GM15510 (cell line): ENCODE data around the gene CLOCK.

Source experiments
- POLR2A ChIP-seq: IDR thresholded peaks from 3 replicates; pipeline ENCODE4 v1.6.1; 2011; ENCODE audit warnings: borderline replicate concordance; ENCODE audit not compliant: insufficient read length; ENCODE audit errors: extremely low read depth

CLOCK gene

DNA sequence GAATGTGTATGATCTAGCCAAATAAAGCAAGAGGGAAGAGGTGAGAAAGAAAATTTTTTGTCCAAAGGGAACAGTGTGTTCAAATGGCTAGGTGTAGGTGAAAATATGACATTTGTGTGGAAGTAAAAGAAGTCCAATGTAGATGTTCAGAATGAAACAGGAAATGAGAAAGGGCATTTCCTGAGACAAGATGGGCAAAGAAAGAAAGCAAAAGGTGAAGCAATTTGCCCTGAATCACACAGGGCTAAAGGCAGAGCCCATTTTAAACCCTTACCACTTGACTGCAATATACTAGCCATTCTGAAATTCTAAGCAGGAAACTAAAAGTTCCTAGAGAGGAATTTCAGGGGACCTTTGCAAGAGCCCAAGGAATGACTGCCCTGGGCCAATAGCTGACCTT, 36.0 kb downstream of the CLOCK start:
- TF ChIP-seq POLR2A = no peak

DNA sequence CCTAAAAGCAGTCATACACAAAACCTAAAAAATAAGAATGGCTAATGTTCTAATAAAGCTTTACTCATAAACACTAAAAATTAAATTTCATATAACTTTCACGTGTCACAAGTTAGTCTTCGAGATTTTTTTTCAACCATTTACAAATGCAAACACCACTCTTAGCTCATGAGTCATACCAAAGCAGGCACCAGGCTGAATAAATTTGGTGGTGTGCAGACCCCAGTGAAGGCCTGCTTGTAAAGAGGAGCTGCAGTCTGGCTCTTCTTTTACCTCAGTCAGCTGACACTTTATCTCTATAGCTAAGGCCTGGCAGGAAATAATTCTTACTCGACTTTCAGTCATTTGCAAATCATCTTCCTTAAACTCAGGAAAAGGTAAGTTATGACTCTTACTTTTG, 37.4 kb downstream of the CLOCK start:
- TF ChIP-seq POLR2A = no peak

- no peak for TF ChIP-seq POLR2A
Observed at GRCh38 chr4:55507612-55508011, 39.1 kb downstream of the CLOCK start.

DNA sequence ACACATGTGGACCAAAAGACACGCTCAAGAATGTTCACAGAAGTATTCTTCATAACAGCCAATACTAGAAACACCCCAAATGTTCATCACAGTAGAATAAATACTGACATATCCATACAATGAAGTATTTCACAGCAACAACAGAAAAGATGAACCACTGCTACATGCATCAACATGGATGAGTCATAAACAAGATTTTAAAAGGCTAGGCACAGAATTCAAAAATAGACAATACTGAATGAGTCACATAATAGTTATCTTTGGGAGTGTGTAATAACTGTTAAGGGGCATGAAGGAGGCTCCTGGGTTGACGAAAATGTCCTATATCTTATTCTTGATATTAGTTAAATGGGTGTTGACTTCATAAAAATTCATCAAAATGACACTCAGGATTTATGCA, 43.5 kb downstream of the CLOCK start:
- TF ChIP-seq POLR2A = no peak

DNA sequence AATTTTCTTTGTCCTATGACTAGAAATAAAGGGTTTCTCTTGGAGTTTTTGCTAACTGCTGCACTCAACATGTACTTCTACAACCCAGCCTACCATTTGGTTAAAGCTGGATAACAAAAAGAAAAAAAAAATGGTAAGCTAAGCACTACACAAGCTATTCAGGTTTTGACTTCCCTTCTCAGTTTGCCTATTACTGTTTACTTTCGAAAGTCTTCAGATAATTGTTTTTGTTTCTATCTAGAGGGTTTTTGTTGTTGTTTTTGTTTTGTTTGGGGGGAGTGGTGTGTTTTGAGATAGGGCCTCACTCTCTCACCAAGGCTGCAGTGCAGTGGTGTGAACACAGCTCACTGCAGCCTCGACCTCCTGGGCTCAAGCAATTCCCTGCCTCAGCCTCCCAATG, 46.6 kb downstream of the CLOCK start:
- TF ChIP-seq POLR2A = no peak

- TF ChIP-seq POLR2A = no peak
Observed at GRCh38 chr4:55499495-55499894, 47.2 kb downstream of the CLOCK start.

DNA sequence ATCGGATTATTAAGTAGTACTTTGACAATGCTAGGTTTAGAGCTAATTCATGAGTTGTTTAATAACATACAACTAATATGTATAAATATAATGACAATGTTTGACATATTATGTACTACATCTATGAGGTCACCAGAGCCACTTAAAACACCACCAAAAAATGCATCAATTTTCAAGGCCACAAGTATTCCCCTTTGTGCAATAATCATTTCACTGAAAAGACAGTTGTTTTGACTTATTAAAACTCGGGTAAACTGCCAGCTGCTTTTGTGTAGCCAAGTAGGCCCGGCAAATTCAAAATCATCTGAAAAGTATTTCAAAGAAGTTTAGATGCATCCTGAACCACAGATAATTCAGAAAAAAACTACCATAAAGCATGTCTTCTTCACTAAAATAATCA, 48.7 kb downstream of the CLOCK start:
- TF ChIP-seq POLR2A = no peak

DNA sequence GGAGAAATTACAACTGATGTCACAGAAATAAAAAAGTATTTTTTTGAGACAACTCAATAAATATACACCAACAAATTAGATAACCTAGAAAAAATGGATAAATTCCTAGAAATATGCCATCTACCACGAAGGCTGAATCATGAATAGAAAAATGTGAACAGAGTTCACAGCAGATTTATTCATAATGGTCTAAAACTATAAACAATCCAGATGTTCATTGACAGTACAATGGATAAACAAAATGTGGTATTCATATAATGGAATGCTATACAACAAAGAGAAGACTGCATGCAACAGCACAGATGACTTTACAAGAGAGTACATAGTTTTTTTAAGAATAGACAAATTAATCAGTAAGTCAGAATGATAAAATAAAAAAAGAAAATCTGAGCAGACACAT, 55.2 kb downstream of the CLOCK start:
- no peak for TF ChIP-seq POLR2A

DNA sequence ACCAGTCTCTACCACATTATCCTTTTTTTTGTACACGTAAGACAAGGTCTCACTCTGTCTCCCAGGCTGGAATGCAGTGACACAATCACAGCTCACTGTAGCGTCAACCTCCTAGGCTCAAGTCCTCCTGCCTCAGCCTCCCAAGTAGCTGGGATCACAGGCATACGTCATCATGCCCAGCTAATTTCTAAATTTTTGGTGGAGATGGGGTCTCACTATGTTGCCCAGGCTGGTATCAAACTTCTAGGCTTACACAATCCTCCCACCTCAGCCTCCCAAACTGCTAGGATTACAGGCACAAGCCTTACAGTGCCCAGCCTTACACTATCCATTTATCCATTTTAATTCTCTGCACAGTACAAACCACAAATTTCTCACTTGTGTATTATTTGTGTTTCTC, 58.0 kb downstream of the CLOCK start:
- no peak for TF ChIP-seq POLR2A

- no peak for TF ChIP-seq POLR2A
Observed at GRCh38 chr4:55485821-55486220, 60.9 kb downstream of the CLOCK start.

DNA sequence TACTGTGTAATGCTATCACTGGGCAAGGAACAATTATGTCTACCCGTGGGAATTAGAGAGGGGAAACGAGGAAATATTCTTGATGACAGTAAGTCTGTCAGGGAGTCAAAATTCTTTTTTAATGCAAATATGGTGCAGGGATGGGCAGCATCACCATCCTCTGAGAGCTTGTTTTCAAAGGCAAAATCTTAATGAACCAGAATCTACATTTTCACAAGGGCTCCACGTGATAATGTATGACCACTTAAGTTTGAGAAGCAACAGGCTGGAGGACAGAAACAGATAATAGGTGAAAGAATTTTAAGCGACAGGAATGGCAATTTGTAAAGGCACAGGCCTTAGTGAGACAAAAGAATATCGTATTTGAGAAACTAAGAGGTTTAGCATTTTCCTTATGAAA, 63.4 kb downstream of the CLOCK start:
- TF ChIP-seq POLR2A = no peak

- no peak for TF ChIP-seq POLR2A
Observed at GRCh38 chr4:55475394-55476243, 71.1 kb downstream of the CLOCK start.

DNA sequence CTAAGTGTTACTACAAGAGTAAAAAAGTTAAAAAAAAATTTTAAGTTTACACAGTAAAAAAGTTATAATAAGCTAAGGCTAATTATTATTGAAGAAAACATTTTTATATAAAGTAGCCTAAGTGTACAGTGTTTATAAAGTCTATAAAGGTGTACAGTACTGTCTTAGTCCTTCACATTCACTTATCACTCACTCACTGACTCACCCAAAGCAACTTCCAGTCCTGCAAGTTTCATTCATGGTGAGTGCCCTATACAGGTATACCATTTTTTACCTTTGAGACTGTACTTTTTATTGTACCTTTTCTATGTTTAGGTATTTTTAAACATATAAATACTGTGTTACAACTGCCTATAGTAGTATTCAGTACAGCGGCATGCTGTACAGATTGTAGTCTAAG, 76.7 kb downstream of the CLOCK start:
- no peak for TF ChIP-seq POLR2A

GRCh38 chr4:55468724-55469123, 78.0 kb downstream of the CLOCK start:
- no peak for TF ChIP-seq POLR2A

GRCh38 chr4:55466001-55466400, 80.7 kb downstream of the CLOCK start:
- TF ChIP-seq POLR2A = no peak

DNA sequence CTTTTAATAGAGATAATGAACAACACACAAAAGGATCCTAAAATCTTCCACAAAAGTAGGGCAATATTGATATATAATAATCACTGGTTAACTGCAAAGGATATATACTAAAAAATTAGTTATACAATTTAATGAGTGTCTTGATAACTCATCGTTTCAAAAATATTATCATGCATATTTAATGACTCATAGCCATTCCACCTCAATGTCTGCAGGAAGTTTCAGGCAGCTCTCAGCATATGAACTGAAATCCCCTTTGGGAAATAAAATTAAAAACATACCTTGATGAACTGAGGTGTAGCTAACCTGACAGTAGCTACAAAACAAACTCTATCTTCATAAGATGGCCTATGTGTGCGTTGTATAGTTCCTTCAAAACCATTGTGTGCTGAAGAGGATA, 88.1 kb downstream of the CLOCK start:
- no peak for TF ChIP-seq POLR2A

- no peak for TF ChIP-seq POLR2A
Observed at GRCh38 chr4:55458164-55458563, 88.5 kb downstream of the CLOCK start.

DNA sequence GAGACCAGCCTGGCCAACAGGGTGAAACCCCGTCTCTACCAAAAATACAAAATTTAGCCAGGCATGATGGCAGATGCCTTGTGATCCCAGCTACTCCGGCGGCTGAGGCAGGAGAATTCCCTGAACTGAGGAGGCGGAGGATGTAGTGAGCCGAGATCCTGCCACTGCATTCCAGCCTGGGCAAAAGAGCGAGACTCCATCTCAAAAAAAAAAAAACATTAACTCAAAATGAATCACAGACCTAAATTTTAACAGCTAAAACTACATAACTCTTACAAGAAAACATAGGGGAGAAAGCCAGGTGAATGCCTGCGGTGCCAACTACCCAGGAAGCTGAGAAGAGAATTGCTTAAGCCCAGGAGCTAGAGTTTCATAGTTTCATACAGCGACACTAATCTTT, 96.1 kb downstream of the CLOCK start:
- no peak for TF ChIP-seq POLR2A

- TF ChIP-seq POLR2A = no peak
Observed at GRCh38 chr4:55447831-55448230, 98.9 kb downstream of the CLOCK start.
